Measurements from ENCODE around the gene RNF212. TPM values are rescaled to one million over a fixed set of nuclear protein-coding genes. Genes with fewer than 3 reads are reported as not detected.

Gene RNF212
- total and polyA plus RNA-seq, 2 experiments from 2014 or later, result 17.0 to 20.6 TPM

DNA sequence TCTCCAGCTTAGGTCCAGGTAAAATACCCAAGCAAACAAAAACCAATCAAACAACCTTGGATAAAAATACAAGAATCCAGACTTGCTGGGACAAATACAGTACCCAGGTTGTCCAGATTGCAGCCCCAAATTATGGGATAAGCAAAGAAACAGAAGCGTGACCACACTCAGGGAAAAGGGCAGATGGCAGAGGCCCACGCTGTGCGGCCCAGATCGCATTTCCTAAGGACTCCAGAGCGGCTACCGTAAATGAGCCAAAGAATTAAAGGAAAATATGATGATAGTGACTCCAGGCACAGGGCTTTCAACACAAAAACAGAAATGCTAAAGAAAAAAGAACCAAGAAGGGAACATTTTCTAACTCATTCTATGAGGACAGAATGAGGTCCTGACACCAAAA, 51.6 kb downstream of the RNF212 start (continued):
- TF ChIP-seq, protein P1, sequence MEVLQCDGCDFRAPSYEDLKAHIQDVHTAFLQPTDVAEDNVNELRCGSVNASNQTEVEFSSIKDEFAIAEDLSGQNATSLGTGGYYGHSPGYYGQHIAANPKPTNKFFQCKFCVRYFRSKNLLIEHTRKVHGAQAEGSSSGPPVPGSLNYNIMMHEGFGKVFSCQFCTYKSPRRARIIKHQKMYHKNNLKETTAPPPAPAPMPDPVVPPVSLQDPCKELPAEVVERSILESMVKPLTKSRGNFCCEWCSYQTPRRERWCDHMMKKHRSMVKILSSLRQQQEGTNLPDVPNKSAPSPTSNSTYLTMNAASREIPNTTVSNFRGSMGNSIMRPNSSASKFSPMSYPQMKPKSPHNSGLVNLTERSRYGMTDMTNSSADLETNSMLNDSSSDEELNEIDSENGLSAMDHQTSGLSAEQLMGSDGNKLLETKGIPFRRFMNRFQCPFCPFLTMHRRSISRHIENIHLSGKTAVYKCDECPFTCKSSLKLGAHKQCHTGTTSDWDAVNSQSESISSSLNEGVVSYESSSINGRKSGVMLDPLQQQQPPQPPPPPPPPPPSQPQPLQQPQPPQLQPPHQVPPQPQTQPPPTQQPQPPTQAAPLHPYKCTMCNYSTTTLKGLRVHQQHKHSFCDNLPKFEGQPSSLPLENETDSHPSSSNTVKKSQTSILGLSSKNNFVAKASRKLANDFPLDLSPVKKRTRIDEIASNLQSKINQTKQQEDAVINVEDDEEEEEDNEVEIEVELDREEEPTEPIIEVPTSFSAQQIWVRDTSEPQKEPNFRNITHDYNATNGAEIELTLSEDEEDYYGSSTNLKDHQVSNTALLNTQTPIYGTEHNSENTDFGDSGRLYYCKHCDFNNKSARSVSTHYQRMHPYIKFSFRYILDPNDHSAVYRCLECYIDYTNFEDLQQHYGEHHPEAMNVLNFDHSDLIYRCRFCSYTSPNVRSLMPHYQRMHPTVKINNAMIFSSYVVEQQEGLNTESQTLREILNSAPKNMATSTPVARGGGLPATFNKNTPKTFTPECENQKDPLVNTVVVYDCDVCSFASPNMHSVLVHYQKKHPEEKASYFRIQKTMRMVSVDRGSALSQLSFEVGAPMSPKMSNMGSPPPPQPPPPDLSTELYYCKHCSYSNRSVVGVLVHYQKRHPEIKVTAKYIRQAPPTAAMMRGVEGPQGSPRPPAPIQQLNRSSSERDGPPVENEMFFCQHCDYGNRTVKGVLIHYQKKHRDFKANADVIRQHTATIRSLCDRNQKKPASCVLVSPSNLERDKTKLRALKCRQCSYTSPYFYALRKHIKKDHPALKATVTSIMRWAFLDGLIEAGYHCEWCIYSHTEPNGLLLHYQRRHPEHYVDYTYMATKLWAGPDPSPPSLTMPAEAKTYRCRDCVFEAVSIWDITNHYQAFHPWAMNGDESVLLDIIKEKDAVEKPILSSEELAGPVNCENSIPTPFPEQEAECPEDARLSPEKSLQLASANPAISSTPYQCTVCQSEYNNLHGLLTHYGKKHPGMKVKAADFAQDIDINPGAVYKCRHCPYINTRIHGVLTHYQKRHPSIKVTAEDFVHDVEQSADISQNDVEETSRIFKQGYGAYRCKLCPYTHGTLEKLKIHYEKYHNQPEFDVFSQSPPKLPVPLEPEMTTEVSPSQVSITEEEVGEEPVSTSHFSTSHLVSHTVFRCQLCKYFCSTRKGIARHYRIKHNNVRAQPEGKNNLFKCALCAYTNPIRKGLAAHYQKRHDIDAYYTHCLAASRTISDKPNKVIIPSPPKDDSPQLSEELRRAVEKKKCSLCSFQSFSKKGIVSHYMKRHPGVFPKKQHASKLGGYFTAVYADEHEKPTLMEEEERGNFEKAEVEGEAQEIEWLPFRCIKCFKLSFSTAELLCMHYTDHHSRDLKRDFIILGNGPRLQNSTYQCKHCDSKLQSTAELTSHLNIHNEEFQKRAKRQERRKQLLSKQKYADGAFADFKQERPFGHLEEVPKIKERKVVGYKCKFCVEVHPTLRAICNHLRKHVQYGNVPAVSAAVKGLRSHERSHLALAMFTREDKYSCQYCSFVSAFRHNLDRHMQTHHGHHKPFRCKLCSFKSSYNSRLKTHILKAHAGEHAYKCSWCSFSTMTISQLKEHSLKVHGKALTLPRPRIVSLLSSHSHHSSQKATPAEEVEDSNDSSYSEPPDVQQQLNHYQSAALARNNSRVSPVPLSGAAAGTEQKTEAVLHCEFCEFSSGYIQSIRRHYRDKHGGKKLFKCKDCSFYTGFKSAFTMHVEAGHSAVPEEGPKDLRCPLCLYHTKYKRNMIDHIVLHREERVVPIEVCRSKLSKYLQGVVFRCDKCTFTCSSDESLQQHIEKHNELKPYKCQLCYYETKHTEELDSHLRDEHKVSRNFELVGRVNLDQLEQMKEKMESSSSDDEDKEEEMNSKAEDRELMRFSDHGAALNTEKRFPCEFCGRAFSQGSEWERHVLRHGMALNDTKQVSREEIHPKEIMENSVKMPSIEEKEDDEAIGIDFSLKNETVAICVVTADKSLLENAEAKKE (CRISPR knock-in tag; IDR thresholded peaks at IDR 0.05), result no peak
- no peak for TF ChIP-seq POLR2AphosphoS5 (IDR thresholded peaks at IDR 0.05; ENCODE audit: low read depth)
- TF ChIP-seq JUNB (IDR thresholded peaks at IDR 0.05; ENCODE audit: unreplicated experiment), result no peak

DNA sequence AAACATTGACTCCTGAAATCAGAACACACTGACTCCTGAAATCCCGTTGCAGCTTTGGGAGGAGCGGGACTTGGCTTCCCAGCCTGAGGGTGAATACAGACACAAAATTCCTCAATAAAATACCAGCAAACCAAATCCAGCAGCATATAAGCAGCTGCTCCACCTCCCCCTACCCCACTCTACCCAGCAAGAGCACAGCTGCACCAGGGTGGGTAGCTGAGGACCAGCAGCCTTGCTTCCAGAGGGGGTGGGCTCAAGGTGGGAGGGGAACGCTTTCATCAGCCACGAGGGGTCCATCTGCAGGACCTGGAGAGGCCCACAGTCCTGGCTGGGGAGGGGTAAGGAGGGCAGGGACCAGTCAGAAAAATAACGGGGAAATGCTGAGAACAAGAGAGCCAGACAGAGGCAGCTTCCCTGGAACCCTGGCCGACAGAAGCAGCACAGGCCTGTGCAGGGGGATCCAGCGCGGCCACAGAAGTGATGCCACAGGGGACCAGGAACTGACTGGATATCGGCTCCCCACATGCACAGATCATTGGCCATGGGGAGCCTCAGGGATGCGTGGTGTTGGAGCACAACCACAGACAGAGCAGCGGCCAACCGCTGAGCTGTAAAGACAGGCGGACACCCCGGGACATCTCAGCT, 52.2 kb downstream of the RNF212 start:
- no peak overlapping the region for H3K4me3 ChIP-seq
- no peak overlapping the region for H2AFZ ChIP-seq
- peaks cover under 1% of the 10 kb centered on the region; the same call in 2 of the 3 replicates for H3K4me1 Mint-ChIP-seq
- no peaks in the 10 kb centered on the region for H3K36me3 ChIP-seq (ENCODE audit: insufficient read depth)
- no peaks in the 10 kb centered on the region for H3K79me2 ChIP-seq (replicated peaks; ENCODE audit: insufficient read depth)
- H3F3A ChIP-seq (replicated peaks; ENCODE audit: low read depth), result no peaks in the 10 kb centered on the region
- H3K27me3 ChIP-seq (ENCODE audit: insufficient read depth), result no peaks in the 10 kb centered on the region
- DNase-seq (ENCODE audit: low spot score) (no peak), ATAC-seq (no peak)
- H3K27me3 Mint-ChIP-seq (ENCODE audit: insufficient read depth, low read depth, poor library complexity), result peaks cover 8% of the 10 kb centered on the region
- no peak for TF ChIP-seq EZH2phosphoT487 (IDR thresholded peaks at IDR 0.05; ENCODE audit: unreplicated experiment)
- H3K4me1 ChIP-seq (ENCODE audit: insufficient read depth), result no peaks in the 10 kb centered on the region
- no peaks in the 10 kb centered on the region for H3K36me3 Mint-ChIP-seq (ENCODE audit: low read depth)
- no peak overlapping the region for H3K4me3 Mint-ChIP-seq
- no peaks in the 10 kb centered on the region for H3K9me2 ChIP-seq (ENCODE audit: insufficient read depth)
- no peak overlapping the region for H3K27ac ChIP-seq (ENCODE audit: low read depth)
- H4K20me1 ChIP-seq (replicated peaks; ENCODE audit: insufficient read depth), result no peaks in the 10 kb centered on the region
- no peak overlapping the region for H3K27ac Mint-ChIP-seq
- no peak overlapping the region for H3K4me2 ChIP-seq
- H3K9me3 Mint-ChIP-seq, result no peaks in the 10 kb centered on the region

GRCh38 chr4:1060621-1061020, 52.7 kb downstream of the RNF212 start:
- no peak overlapping the region for H3K27ac ChIP-seq (ENCODE audit: low read depth)
- H3F3A ChIP-seq (replicated peaks; ENCODE audit: low read depth), result no peaks in the 10 kb centered on the region
- no peaks in the 10 kb centered on the region for H3K27me3 ChIP-seq (ENCODE audit: insufficient read depth)
- Mint-ChIP-seq H3K4me1 (peaks cover 5% of the 10 kb centered on the region), H3K9me3 (no peaks in the 10 kb centered on the region), H3K4me3 (no peak overlapping the region), H3K27ac (no peak overlapping the region), H3K36me3 (ENCODE audit: low read depth) (no peaks in the 10 kb centered on the region), H3K27me3 (ENCODE audit: insufficient read depth, low read depth, poor library complexity) (peaks cover 13% of the 10 kb centered on the region)
- DNase-seq (ENCODE audit: low spot score) (no peak), ATAC-seq (no peak)
- H3K79me2 ChIP-seq (replicated peaks; ENCODE audit: insufficient read depth), result no peaks in the 10 kb centered on the region
- no peak overlapping the region for H2AFZ ChIP-seq
- H3K36me3 ChIP-seq (ENCODE audit: insufficient read depth), result no peaks in the 10 kb centered on the region
- H3K4me3 ChIP-seq, result no peak overlapping the region
- no peaks in the 10 kb centered on the region for H4K20me1 ChIP-seq (replicated peaks; ENCODE audit: insufficient read depth)
- H3K4me1 ChIP-seq (ENCODE audit: insufficient read depth), result no peaks in the 10 kb centered on the region
- H3K9me2 ChIP-seq (ENCODE audit: insufficient read depth), result no peaks in the 10 kb centered on the region
- H3K4me2 ChIP-seq, result no peak overlapping the region
- TF ChIP-seq, protein P1 (CRISPR knock-in tag; IDR thresholded peaks at IDR 0.05), result no peak

Measured in GM23338 (cell line).